Neuron (in vitro differentiated cells): ENCODE results near the gene CTU2.

Experiments used
- H2AFZ ChIP-seq: one replicate; pipeline ENCODE4 v1.6.1; 2013; ENCODE audit warnings: low read depth, mild to moderate bottlenecking, inconsistent platforms, low read length, moderate library complexity
- H3K27me3 ChIP-seq: one replicate; pipeline ENCODE4 v1.6.1; 2013; ENCODE audit warnings: low read length; ENCODE audit not compliant: insufficient read depth
- H3K36me3 ChIP-seq: one replicate; pipeline ENCODE4 v1.6.1; 2013; ENCODE audit warnings: low read length; ENCODE audit not compliant: insufficient read depth
- H3K4me1 ChIP-seq: one replicate; pipeline ENCODE4 v1.6.1; 2013; ENCODE audit warnings: low read length; ENCODE audit not compliant: insufficient read depth
- H3K4me3 ChIP-seq: 2 replicates; pipeline ENCODE4 v1.5.1; 2013; ENCODE audit warnings: mild to moderate bottlenecking, low read length, moderate library complexity
- H3K9me3 ChIP-seq: one replicate; pipeline ENCODE4 v1.6.1; 2013; ENCODE audit warnings: low read length

CTU2 gene

DNA sequence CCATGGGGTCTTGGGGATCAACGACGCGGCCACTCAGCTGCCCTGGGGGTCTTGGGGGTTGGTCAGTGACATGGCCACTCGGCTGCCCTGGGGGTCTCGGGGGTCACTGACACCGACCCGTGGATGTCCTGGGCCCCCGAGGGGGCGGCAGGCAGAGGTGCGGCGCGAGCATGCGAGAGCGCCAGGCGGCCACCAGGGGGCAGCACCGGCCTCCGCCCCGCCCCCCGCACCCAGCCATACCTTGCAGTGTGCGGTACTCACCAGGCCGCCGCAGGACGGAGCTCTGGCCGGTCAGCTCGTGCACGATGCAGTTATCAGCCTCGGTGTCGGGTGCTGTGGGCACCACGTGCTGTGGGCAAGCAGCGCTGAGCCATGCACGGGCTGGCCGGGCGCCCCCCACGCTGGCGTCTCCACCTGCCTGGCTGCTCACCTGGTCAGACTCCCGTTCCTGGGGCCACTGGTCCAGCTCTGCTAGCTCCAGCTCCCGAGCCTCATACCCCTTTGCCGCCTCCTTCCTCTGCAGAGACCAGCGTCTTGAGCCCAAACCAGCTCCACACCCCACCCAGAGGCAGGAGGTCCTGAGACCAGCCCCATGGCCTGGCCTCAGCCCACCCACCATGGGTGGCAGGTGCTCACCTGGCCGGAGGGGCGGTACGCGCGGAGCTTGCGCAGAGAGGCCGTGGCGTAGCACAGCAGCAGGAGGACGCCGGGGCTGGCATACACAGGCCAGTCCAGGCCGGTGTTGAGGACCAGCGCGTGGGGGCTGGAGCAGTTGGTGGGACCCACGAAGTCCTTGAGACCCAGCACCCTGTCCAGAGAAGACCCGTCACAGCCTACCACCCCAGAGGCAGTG, 31.2 kb downstream of the CTU2 start:
- Histone ChIP-seq H3K9me3 (no peaks in the 10 kb centered on the region), H2AFZ (no peak overlapping the region), H3K36me3 (no peaks in the 10 kb centered on the region), H3K27me3 (no peaks in the 10 kb centered on the region), H3K4me3 (no peak overlapping the region), H3K4me1 (no peaks in the 10 kb centered on the region)

- H2AFZ ChIP-seq: no peak overlapping the region
- no peak overlapping the region for H3K4me3 ChIP-seq
- H3K36me3 ChIP-seq: no peaks in the 10 kb centered on the region
- H3K9me3 ChIP-seq: no peaks in the 10 kb centered on the region
- no peaks in the 10 kb centered on the region for H3K27me3 ChIP-seq
- H3K4me1 ChIP-seq: no peaks in the 10 kb centered on the region
Observed at GRCh38 chr16:88738151-88739084, 32.1 kb downstream of the CTU2 start.

DNA sequence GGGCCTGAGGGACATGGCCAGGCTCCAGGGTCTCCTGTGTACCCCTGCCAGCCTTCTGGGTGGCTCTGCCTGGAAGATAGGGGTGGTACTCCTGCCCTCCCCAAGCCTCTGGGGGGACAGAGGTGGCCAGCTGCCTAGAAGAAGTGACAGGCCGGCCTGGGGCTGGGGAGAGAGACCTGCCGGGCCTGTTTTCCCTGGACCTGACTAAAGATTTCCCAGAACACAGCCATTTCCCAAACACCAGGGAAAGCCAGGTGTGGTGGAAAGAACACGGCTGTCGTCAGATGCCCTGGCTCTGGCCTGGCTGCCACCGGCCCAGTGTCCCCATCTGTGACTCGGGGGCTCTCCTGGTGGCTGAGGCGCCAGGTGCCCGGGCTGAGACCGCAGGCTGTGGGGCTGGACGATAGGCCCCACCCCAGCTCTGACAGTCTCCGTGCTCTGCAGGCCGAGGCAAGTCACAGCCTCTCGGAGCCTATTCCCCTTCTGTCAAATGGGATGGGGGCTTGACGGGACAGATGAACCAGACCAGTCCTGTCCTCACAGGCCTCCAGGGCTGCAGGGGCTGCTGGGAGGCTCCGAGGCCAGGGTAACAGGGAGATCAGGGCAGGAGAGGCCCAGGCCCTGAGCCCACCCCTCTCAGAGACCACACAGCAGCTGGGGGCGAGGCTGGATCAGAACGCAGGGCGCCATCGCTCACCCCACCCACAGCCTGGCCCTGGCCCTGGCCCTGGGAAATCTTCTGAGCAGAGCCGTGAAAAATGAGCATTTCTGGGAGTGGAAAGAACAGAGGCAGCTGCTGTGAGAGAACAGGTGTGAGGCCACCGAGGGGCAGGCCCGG, 33.1 kb downstream of the CTU2 start:
- H3K4me1 ChIP-seq: peaks cover 2% of the 10 kb centered on the region
- H3K4me3 ChIP-seq: no peak overlapping the region
- no peak overlapping the region for H2AFZ ChIP-seq
- no peaks in the 10 kb centered on the region for H3K9me3 ChIP-seq
- H3K36me3 ChIP-seq: no peaks in the 10 kb centered on the region
- H3K27me3 ChIP-seq: no peaks in the 10 kb centered on the region

GRCh38 chr16:88739977-88740726, 33.8 kb downstream of the CTU2 start:
- no peaks in the 10 kb centered on the region for H3K36me3 ChIP-seq
- H3K4me3 ChIP-seq: no peak overlapping the region

GRCh38 chr16:88740727-88741055, 34.4 kb downstream of the CTU2 start:
- Histone ChIP-seq H2AFZ (no peak overlapping the region), H3K27me3 (no peaks in the 10 kb centered on the region), H3K4me1 (peaks cover 2% of the 10 kb centered on the region), H3K36me3 (no peaks in the 10 kb centered on the region), H3K9me3 (no peaks in the 10 kb centered on the region), H3K4me3 (no peak overlapping the region)

More at GRCh38 chr16:88739977-88740726, 33.8 kb downstream of the CTU2 start:
- Histone ChIP-seq H2AFZ (no peak overlapping the region), H3K9me3 (no peaks in the 10 kb centered on the region), H3K27me3 (no peaks in the 10 kb centered on the region), H3K4me1 (peaks cover 2% of the 10 kb centered on the region)

DNA sequence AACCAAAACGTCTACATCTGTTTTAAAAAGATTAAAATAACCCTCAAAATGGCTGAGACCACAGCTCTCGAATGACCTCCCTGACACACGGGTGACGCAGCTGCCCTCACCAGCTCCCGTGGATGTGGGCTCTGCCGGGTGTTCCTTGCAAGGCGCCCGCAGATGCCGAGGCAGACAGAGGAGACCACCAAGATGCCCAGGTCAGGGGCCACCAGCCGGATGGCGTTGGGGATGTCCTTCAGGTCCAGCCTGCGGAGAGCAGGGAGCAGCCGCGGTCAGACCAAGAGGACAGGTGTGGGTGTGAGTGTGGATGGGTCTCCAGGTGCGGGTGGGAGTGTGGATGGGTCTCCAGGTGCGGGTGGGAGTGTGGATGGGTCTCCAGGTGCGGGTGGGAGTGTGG, 35.1 kb downstream of the CTU2 start:
- Histone ChIP-seq H3K36me3 (no peaks in the 10 kb centered on the region), H3K27me3 (no peaks in the 10 kb centered on the region), H3K4me1 (peaks cover 2% of the 10 kb centered on the region), H3K9me3 (no peaks in the 10 kb centered on the region), H2AFZ (no peak overlapping the region), H3K4me3 (no peak overlapping the region)

GRCh38 chr16:88742896-88743605, 36.7 kb downstream of the CTU2 start:
- H3K27me3 ChIP-seq: no peaks in the 10 kb centered on the region
- H3K4me3 ChIP-seq: no peak overlapping the region
- no peaks in the 10 kb centered on the region for H3K36me3 ChIP-seq
- peaks cover 2% of the 10 kb centered on the region for H3K4me1 ChIP-seq
- H2AFZ ChIP-seq: no peak overlapping the region
- no peaks in the 10 kb centered on the region for H3K9me3 ChIP-seq

- H3K4me1 ChIP-seq: peaks cover 2% of the 10 kb centered on the region
- no peaks in the 10 kb centered on the region for H3K36me3 ChIP-seq
- no peaks in the 10 kb centered on the region for H3K9me3 ChIP-seq
- H2AFZ ChIP-seq: no peak overlapping the region
- H3K27me3 ChIP-seq: no peaks in the 10 kb centered on the region
- no peak overlapping the region for H3K4me3 ChIP-seq
Observed at GRCh38 chr16:88743693-88744576, 37.6 kb downstream of the CTU2 start.

GRCh38 chr16:88744577-88745521, 38.5 kb downstream of the CTU2 start:
- Histone ChIP-seq H3K36me3 (no peaks in the 10 kb centered on the region), H2AFZ (no peak overlapping the region), H3K27me3 (no peaks in the 10 kb centered on the region), H3K4me3 (no peak overlapping the region), H3K4me1 (peaks cover 2% of the 10 kb centered on the region), H3K9me3 (no peaks in the 10 kb centered on the region)

DNA sequence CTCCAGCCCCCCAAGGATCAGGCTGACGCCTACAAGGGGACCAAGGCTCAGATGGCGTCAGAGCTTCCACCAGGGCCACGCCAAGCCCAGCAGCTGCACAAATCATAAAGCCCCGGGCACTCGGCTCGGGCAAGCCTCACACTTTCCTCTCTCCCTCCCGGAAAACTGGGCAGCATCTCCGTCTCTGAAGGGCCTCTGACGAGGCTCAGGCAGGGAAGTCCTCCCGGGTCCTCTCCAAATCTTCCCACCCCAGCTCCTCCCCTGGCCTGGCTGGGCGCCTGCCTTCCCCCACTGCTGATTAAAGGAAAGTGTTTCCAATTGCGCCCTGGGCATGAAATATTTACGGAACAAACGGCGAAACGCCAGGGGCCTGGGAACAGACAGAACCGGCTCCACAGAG, 40.2 kb downstream of the CTU2 start:
- Histone ChIP-seq H3K27me3 (no peaks in the 10 kb centered on the region), H3K4me1 (peaks cover 2% of the 10 kb centered on the region), H3K9me3 (no peaks in the 10 kb centered on the region), H3K36me3 (no peaks in the 10 kb centered on the region), H2AFZ (no peak overlapping the region), H3K4me3 (no peak overlapping the region)
